Testis (tissue), 2 donors: ENCODE measurements around the gene ZNF804A.

ENCODE experiments used
- CTCF ChIP-seq, 3 experiments: fragments of 450-650 bp in 2 of 3; fragments of 200-600 bp in 1 of 3; sonication (generic) in 1 of 3; IDR thresholded peaks; one replicate each; pipeline ENCODE4 v1.5.1; 2016 to 2019; ENCODE audit warnings: antibody characterized with exemption in 3 of 3, mild to moderate bottlenecking in 2 of 3, moderate library complexity in 1 of 3
- POLR2A ChIP-seq: fragments of 450-650 bp; IDR thresholded peaks from one replicate; pipeline ENCODE4 v1.6.1; 2017; ENCODE audit warnings: antibody characterized with exemption, mild to moderate bottlenecking, moderate library complexity

- TF ChIP-seq POLR2A (no peak), CTCF (IDR thresholded peaks at IDR 0.05) (no peak)
Observed at GRCh38 chr2:184680825-184681224, 82.5 kb downstream of the ZNF804A start.
